22Rv1 (cell line): ENCODE data around the gene NEU1.

ENCODE experiments used
- H3K27ac ChIP-seq: fragments of 450-650 bp; 2 replicates; pipeline ENCODE4 v1.5.1; 2017
- ZFX ChIP-seq: fragments of 450-650 bp; IDR thresholded peaks from 2 replicates; pipeline ENCODE4 v1.6.1; 2017; ENCODE audit warnings: antibody characterized with exemption, borderline replicate concordance
- TF ChIP-seq, protein P1 (sequence below): fragments of 450-650 bp; IDR thresholded peaks from 2 replicates; pipeline ENCODE4 v1.5.1; 2017; ENCODE audit warnings: mild to moderate bottlenecking

Gene NEU1

DNA sequence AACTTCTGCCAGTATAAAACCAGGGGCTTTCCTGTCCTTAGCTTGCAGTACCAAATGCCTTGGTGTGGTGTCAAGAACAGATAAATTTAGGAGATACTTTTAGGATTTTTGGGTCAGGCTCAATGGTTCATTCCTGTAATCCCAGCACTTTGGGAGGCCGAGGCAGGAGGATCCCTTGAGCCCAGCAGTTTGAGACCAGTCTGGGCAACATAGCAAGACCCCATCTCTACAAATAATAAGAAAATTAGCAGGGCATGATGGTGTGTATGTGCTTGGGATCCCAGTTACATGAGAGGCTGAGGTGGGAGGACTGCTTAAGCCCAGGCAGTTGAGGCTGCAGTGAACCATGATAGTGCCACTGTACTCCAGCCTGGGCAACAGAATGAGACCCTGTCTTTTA, 42.4 kb upstream of the NEU1 start:
- 0 out of 2 replicates have a peak overlapping the region, but pooled peaks have one; percentile 8 for H3K27ac ChIP-seq
- TF ChIP-seq, protein P1, sequence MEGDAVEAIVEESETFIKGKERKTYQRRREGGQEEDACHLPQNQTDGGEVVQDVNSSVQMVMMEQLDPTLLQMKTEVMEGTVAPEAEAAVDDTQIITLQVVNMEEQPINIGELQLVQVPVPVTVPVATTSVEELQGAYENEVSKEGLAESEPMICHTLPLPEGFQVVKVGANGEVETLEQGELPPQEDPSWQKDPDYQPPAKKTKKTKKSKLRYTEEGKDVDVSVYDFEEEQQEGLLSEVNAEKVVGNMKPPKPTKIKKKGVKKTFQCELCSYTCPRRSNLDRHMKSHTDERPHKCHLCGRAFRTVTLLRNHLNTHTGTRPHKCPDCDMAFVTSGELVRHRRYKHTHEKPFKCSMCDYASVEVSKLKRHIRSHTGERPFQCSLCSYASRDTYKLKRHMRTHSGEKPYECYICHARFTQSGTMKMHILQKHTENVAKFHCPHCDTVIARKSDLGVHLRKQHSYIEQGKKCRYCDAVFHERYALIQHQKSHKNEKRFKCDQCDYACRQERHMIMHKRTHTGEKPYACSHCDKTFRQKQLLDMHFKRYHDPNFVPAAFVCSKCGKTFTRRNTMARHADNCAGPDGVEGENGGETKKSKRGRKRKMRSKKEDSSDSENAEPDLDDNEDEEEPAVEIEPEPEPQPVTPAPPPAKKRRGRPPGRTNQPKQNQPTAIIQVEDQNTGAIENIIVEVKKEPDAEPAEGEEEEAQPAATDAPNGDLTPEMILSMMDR, result no peak
- no peak for TF ChIP-seq ZFX

GRCh38 chr6:31903957-31904356, 41.3 kb upstream of the NEU1 start:
- TF ChIP-seq, protein P1, result no peak
- TF ChIP-seq ZFX, result no peak
- H3K27ac ChIP-seq, result no peak overlapping the region

- H3K27ac ChIP-seq, result peak within 1 kb of the TSS; percentile 91
Observed at GRCh38 chr6:31901953-31902643, 39.5 kb upstream of the NEU1 start, which contains the start of gene ZBTB12. ZBTB12 (minus strand) TSS chr6:31902086; CDS start chr6:31901305, 781 bp downstream.

DNA sequence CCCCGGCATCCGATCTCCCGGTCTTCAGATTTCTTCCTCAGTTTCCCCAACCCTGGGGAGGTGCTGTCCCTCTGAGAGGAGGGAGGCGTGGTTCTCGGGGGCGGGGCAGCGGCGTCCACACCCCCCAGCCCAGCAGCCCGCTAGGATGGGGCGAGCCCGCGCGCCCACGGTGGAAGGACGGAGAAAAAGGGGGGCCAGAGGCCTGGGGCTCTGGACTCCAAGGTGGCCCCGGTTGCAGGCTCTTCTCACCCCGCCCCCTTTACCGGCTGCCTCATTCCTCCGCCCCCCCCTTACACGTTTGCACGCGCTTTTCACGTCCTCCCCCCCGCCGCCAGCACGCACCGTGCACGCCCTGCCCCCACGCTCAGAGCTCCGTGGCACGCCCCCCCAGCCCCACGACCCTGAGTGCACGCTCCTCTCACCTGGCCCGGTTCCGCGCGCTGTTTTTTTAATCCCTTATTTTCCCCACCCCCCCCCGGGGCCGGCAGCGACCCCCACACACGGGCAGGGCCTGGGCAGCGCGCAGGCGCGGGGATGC, 38.9 kb upstream of the NEU1 start:
- peak overlapping the region; percentile 91 for H3K27ac ChIP-seq
- no peak for TF ChIP-seq ZFX
- TF ChIP-seq, protein P1, result no peak

More at GRCh38 chr6:31901953-31902643, 39.5 kb upstream of the NEU1 start, which contains the start of gene ZBTB12:
- TF ChIP-seq ZFX, result no peak
- TF ChIP-seq, protein P1, result no peak

- peak overlapping the region; percentile 91 for H3K27ac ChIP-seq
- no peak for TF ChIP-seq ZFX
- TF ChIP-seq, protein P1, result no peak
Observed at GRCh38 chr6:31900917-31901414, 38.3 kb upstream of the NEU1 start.

DNA sequence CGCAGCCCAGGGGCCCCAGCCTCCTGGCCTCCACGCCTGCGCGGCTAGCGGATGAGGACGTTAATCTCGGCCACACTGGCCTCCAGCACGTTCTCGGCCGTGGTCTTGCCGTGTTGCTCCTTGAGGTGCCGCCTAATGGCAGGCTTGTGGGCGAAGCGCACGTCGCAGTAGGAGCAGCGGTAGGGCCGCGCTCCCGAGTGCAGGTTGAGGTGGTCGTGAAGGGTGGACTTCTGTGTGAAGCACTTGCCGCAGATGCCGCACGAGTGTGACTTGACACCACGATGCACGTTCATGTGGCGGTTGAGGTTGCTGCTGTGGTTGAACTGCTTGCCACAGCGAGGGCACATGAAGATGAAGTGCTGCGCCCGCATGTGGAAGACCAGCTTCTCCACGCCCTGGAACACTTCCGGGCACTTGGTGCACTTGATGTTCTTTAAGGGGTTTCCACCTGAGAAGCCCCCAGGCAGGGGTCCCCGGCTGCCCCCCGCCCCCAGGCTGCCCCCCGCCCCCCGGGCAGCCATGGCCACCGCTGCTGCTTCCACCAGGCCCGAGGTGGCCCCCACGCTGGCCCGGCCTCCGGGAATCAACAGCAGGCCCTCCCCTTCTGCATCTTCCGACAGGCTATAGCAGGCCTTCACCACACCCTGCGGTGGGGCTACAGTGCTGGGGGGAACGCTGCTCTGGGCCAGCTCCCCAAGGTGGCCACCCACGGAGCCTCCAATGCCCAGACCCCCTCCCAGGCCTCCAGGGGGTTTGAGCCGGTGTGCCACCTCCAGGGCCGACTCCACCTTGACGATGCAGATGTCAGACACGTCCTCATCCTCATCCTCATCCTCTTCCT, 37.5 kb upstream of the NEU1 start:
- TF ChIP-seq, protein P1, result no peak
- TF ChIP-seq ZFX, result no peak
- H3K27ac ChIP-seq, result peak overlapping the region; percentile 91
